Glutamatergic neuron (in vitro differentiated cells): ENCODE data around the gene GFRAL. TPM values are rescaled to one million over a fixed set of nuclear protein-coding genes. Genes with fewer than 3 reads are reported as not detected.

ENCODE experiments used
- DNase-seq: peaks from one replicate; pipeline ENCODE4 v3.0.0; 2022
- H3K27ac Mint-ChIP-seq: one replicate; pipeline ENCODE4 v1.8.0; 2020; ENCODE audit warnings: mild to moderate bottlenecking, mixed read lengths, inconsistent platforms; ENCODE audit not compliant: unreplicated experiment
- H3K27me3 Mint-ChIP-seq: one replicate; pipeline ENCODE4 v1.8.0; 2020; ENCODE audit warnings: mild to moderate bottlenecking, moderate library complexity, mixed read lengths, inconsistent platforms; ENCODE audit not compliant: unreplicated experiment
- H3K36me3 Mint-ChIP-seq: one replicate; pipeline ENCODE4 v1.8.0; 2020; ENCODE audit warnings: mild to moderate bottlenecking, mixed read lengths, inconsistent platforms; ENCODE audit not compliant: unreplicated experiment
- H3K4me1 Mint-ChIP-seq: one replicate; pipeline ENCODE4 v1.8.0; 2020; ENCODE audit warnings: mild to moderate bottlenecking, low read depth, mixed read lengths, inconsistent platforms; ENCODE audit not compliant: unreplicated experiment
- H3K4me3 Mint-ChIP-seq: one replicate; pipeline ENCODE4 v1.8.0; 2020; ENCODE audit warnings: mild to moderate bottlenecking, mixed read lengths, inconsistent platforms; ENCODE audit not compliant: unreplicated experiment
- H3K9me3 Mint-ChIP-seq: one replicate; pipeline ENCODE4 v1.8.0; 2020; ENCODE audit warnings: mild to moderate bottlenecking, moderate library complexity, mixed read lengths, inconsistent platforms; ENCODE audit not compliant: unreplicated experiment
- CTCF ChIP-seq: fragments of 200-600 bp; sonication (generic); IDR thresholded peaks from one replicate; pipeline ENCODE4 v1.5.0; 2021; ENCODE audit not compliant: partially characterized antibody, unreplicated experiment
- total RNA-seq: library from RNA; stranded (reverse); fragmentation: NEBNext Ultra II Directional; extraction: Animal tissue kit (Norgen Biotek cat#: 25700); gene quantifications from one replicate; pipeline ENCODE4 v1.2.1, GENCODE V29; 2021; ENCODE audit not compliant: unreplicated experiment

Gene GFRAL
- total RNA-seq, 1 donor from 2014 or later: not detected

GRCh38 chr6:55410674-55411073 is 83.4 kb downstream of the GFRAL start:
- Mint-ChIP-seq H3K27ac (no peak overlapping the region), H3K27me3 (no peaks in the 10 kb centered on the region), H3K4me1 (no peaks in the 10 kb centered on the region), H3K36me3 (no peaks in the 10 kb centered on the region), H3K9me3 (peaks cover 1% of the 10 kb centered on the region), H3K4me3 (no peak overlapping the region)
- no peak for TF ChIP-seq CTCF
- DNase-seq: no peak

DNA sequence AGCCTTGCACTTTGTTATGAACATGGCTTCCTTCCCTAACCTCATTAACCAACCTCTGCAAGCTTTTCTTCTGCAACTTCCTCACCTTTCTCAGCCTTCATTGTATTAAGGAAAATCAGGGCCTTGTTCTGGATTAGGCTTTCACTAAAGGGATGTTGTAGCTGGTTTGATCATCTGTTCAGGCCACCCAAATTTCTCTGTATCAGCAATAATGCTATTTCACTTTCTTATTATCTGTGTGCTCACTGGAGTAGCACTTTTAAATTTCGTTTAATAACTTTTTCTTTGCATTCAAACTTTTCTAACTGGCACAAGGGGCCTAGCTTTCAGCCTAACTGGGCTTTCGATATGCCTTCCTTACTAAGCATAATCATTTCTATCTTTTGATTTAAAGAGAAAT is 96.7 kb downstream of the GFRAL start:
- TF ChIP-seq CTCF: no peak
- H3K4me1 Mint-ChIP-seq: no peaks in the 10 kb centered on the region
- no peaks in the 10 kb centered on the region for H3K9me3 Mint-ChIP-seq
- H3K27me3 Mint-ChIP-seq: no peaks in the 10 kb centered on the region
- no peak overlapping the region for H3K4me3 Mint-ChIP-seq
- no peaks in the 10 kb centered on the region for H3K36me3 Mint-ChIP-seq
- H3K27ac Mint-ChIP-seq: no peak overlapping the region
- DNase-seq: no peak

GRCh38 chr6:55433446-55434130 is 106.3 kb downstream of the GFRAL start:
- no peaks in the 10 kb centered on the region for H3K36me3 Mint-ChIP-seq
- DNase-seq: no peak
- peaks cover 13% of the 10 kb centered on the region for H3K4me1 Mint-ChIP-seq
- H3K4me3 Mint-ChIP-seq: peak overlapping the region; percentile 36
- no peak for TF ChIP-seq CTCF
- peak overlapping the region; percentile 11 for H3K27ac Mint-ChIP-seq
- no peaks in the 10 kb centered on the region for H3K27me3 Mint-ChIP-seq
- H3K9me3 Mint-ChIP-seq: no peaks in the 10 kb centered on the region

- Mint-ChIP-seq H3K4me3 (no peak overlapping the region), H3K27ac (no peak overlapping the region), H3K9me3 (no peaks in the 10 kb centered on the region), H3K4me1 (peaks cover 13% of the 10 kb centered on the region), H3K36me3 (no peaks in the 10 kb centered on the region), H3K27me3 (no peaks in the 10 kb centered on the region)
- no peak for DNase-seq
- no peak for TF ChIP-seq CTCF
These were observed 109.9 kb downstream of the GFRAL start for GRCh38 chr6:55437141-55437540.

GRCh38 chr6:55438203-55438602 is 110.9 kb downstream of the GFRAL start:
- Mint-ChIP-seq H3K36me3 (no peaks in the 10 kb centered on the region), H3K4me3 (no peak overlapping the region), H3K27me3 (no peaks in the 10 kb centered on the region), H3K9me3 (no peaks in the 10 kb centered on the region), H3K27ac (no peak overlapping the region), H3K4me1 (peaks cover 11% of the 10 kb centered on the region)
- TF ChIP-seq CTCF: no peak
- no peak for DNase-seq
